PC-3 (cell line): ENCODE data around the gene PLEKHA5.

Experiments used
- EZH2 ChIP-seq: fragments of 300-600 bp; sonication (generic); IDR thresholded peaks from one replicate; pipeline ENCODE4 v1.6.1; 2017; ENCODE audit warnings: antibody characterized with exemption, mild to moderate bottlenecking, low read length; ENCODE audit not compliant: unreplicated experiment
- TF ChIP-seq, protein P1 (sequence below): fragments of 300-600 bp; sonication (generic); conservative IDR thresholded peaks from 2 replicates; pipeline ENCODE4 v1.5.1; 2017; ENCODE audit warnings: antibody characterized with exemption, low read depth, mild to moderate bottlenecking, low read length

- TF ChIP-seq, protein P1, sequence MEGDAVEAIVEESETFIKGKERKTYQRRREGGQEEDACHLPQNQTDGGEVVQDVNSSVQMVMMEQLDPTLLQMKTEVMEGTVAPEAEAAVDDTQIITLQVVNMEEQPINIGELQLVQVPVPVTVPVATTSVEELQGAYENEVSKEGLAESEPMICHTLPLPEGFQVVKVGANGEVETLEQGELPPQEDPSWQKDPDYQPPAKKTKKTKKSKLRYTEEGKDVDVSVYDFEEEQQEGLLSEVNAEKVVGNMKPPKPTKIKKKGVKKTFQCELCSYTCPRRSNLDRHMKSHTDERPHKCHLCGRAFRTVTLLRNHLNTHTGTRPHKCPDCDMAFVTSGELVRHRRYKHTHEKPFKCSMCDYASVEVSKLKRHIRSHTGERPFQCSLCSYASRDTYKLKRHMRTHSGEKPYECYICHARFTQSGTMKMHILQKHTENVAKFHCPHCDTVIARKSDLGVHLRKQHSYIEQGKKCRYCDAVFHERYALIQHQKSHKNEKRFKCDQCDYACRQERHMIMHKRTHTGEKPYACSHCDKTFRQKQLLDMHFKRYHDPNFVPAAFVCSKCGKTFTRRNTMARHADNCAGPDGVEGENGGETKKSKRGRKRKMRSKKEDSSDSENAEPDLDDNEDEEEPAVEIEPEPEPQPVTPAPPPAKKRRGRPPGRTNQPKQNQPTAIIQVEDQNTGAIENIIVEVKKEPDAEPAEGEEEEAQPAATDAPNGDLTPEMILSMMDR = no peak
- no peak for TF ChIP-seq EZH2
Observed at GRCh38 chr12:19390051-19390598, 260.6 kb downstream of the PLEKHA5 start.
